H1 (cell line): Measurements from ENCODE around the gene FLOT1.
"Not testable (repeated sequence)": the region's sequence is repeated elsewhere in the genome, so short reads cannot be mapped to it uniquely, and the experiment has no call there.

Experiments used
- BACH1 ChIP-seq: IDR thresholded peaks from 2 replicates; pipeline ENCODE4 v1.6.1; 2012; ENCODE audit warnings: low read length, improper control_type of control experiment
- CTCF ChIP-seq, 3 experiments: IDR thresholded peaks; 1 replicate in 2 of 3; 2 replicates in 1 of 3; pipeline versions ENCODE4 v1.5.1 to v1.6.1; 2011; ENCODE audit warnings: low read length in 3 of 3, mild to moderate bottlenecking in 3 of 3, inconsistent platforms in 2 of 3, low read depth in 1 of 3, moderate library complexity in 1 of 3; ENCODE audit not compliant: insufficient read depth in 1 of 3; ENCODE audit errors: control extremely low read depth in 1 of 3
- EZH2 ChIP-seq: fragments of 200-600 bp; sonication (generic); IDR thresholded peaks from 2 replicates; pipeline ENCODE4 v1.7.1; 2012; ENCODE audit warnings: low read depth, mild to moderate bottlenecking, moderate library complexity, low read length, inconsistent platforms; ENCODE audit not compliant: severe bottlenecking
- MAFK ChIP-seq: IDR thresholded peaks from 2 replicates; pipeline ENCODE4 v1.6.1; 2012; ENCODE audit warnings: low read depth, mild to moderate bottlenecking, improper control_type of control experiment, low read length
- POLR2A ChIP-seq, 2 experiments: IDR thresholded peaks; 1 replicate in 1 of 2; 2 replicates in 1 of 2; pipeline ENCODE4 v1.6.1; 2011; ENCODE audit warnings: low read depth in 2 of 2, low read length in 2 of 2, mild to moderate bottlenecking in 2 of 2; ENCODE audit errors: control extremely low read depth in 1 of 2
- RAD21 ChIP-seq, 2 experiments: IDR thresholded peaks in 1 of 2; conservative IDR thresholded peaks in 1 of 2; 2 replicates each; pipeline ENCODE4 v1.6.1; 2011; ENCODE audit warnings: low read depth in 2 of 2, low read length in 2 of 2, improper control_type of control experiment in 1 of 2, inconsistent platforms in 1 of 2, mild to moderate bottlenecking in 1 of 2, moderate library complexity in 1 of 2
- RFX5 ChIP-seq: IDR thresholded peaks from 2 replicates; pipeline ENCODE4 v1.6.1; 2011; ENCODE audit warnings: low read depth, low read length, improper control_type of control experiment, borderline replicate concordance
- SIN3A ChIP-seq, 2 experiments: IDR thresholded peaks in 1 of 2; conservative IDR thresholded peaks in 1 of 2; 2 replicates each; pipeline ENCODE4 v1.6.1; 2011 to 2012; ENCODE audit warnings: low read length in 2 of 2, improper control_type of control experiment in 1 of 2, low read depth in 1 of 2, mild to moderate bottlenecking in 1 of 2
- TCF12 ChIP-seq: IDR thresholded peaks from 2 replicates; pipeline ENCODE4 v1.6.1; 2011; ENCODE audit warnings: low read depth, mild to moderate bottlenecking, low read length
- ZNF274 ChIP-seq: IDR thresholded peaks from 2 replicates; pipeline ENCODE4 v1.7.0; 2012; ENCODE audit warnings: low read length, borderline replicate concordance; ENCODE audit errors: extremely low read depth
- TF ChIP-seq, protein P1 (sequence below): IDR thresholded peaks from 2 replicates; pipeline ENCODE4 v1.6.1; 2011; ENCODE audit warnings: low read depth, mild to moderate bottlenecking, low read length; ENCODE audit not compliant: insufficient read depth
- TF ChIP-seq, protein P2 (sequence below): IDR thresholded peaks from 2 replicates; pipeline ENCODE4 v1.6.1; 2011; ENCODE audit warnings: low read length, improper control_type of control experiment

DNA sequence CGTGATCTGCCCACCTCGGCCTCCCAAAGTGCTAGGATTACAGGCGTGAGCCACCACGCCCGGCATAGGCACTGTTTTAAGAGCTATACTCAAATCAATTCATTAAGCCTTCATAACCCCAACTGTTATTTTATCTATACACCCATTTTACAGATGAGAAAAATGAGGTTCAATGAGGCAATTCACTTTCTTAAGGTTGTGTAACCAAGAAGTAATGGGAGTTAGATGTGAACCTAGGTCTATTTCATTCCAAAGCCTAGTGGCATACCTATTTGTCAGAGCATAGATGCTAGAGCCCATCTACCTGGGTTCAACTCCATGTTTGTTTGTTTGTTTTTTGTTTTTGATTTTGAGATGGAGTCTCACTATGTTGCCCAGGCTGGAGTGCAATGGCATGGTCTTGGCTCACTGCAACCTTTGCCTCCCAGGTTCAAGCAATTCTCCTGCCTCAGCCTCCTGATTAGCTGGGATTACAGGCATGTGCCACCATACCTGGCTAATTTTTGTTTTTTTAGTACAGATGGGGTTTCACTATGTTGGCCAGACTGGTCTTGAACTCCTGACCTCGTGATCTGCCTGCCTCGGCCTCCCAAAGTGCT lies 14.0 kb upstream of the FLOT1 start:
- TF ChIP-seq, protein P1, sequence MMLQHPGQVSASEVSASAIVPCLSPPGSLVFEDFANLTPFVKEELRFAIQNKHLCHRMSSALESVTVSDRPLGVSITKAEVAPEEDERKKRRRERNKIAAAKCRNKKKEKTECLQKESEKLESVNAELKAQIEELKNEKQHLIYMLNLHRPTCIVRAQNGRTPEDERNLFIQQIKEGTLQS, result not testable (repeated sequence)
- not testable (repeated sequence) for TF ChIP-seq POLR2A (IDR thresholded peaks at IDR 0.05; ENCODE audit: control extremely low read depth in 1 of 2, low read depth in 2 of 2, low read length in 2 of 2); RFX5; EZH2; TCF12; SIN3A (conservative IDR thresholded peaks at IDR 0.05 in 1 of 2, IDR thresholded peaks at IDR 0.05 in 1 of 2; ENCODE audit: low read depth in 1 of 2, low read length in 2 of 2); CTCF (IDR thresholded peaks at IDR 0.05; ENCODE audit: control extremely low read depth in 1 of 3, insufficient read depth in 1 of 3, low read depth in 1 of 3, low read length in 3 of 3); BACH1; MAFK; ZNF274; RAD21 (IDR thresholded peaks at IDR 0.05 in 1 of 2, conservative IDR thresholded peaks at IDR 0.05 in 1 of 2; ENCODE audit: low read depth in 2 of 2, low read length in 2 of 2)
- TF ChIP-seq, protein P2, sequence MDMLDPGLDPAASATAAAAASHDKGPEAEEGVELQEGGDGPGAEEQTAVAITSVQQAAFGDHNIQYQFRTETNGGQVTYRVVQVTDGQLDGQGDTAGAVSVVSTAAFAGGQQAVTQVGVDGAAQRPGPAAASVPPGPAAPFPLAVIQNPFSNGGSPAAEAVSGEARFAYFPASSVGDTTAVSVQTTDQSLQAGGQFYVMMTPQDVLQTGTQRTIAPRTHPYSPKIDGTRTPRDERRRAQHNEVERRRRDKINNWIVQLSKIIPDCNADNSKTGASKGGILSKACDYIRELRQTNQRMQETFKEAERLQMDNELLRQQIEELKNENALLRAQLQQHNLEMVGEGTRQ, result not testable (repeated sequence)
